Umbilical cord (tissue), 2 donors: ENCODE results near the gene TMEM79. TPM values are rescaled to one million over a fixed set of nuclear protein-coding genes. Genes with fewer than 3 reads are reported as not detected.

Source experiments
- DNase-seq: peaks from one replicate; pipeline ENCODE4 v3.0.0-alpha.2; 2015; ENCODE audit warnings: low spot score
- total RNA-seq: library from RNA; depleted of rRNA; stranded (reverse); fragments of >200 nt; gene quantifications from one replicate; pipeline ENCODE4 v1.2.3, GENCODE V29; 2014; ENCODE audit warnings: low replicate concordance; ENCODE audit not compliant: insufficient read depth

The TMEM79 gene
- total RNA-seq = 3.4 TPM

GRCh38 chr1:156284112-156284511, at the start of gene TMEM79:
Gene TMEM79, plus strand, starts transcription at chr1:156284325. Its CDS starts 902 bp downstream, at chr1:156285227.
- peak; percentile 45 for DNase-seq

DNA sequence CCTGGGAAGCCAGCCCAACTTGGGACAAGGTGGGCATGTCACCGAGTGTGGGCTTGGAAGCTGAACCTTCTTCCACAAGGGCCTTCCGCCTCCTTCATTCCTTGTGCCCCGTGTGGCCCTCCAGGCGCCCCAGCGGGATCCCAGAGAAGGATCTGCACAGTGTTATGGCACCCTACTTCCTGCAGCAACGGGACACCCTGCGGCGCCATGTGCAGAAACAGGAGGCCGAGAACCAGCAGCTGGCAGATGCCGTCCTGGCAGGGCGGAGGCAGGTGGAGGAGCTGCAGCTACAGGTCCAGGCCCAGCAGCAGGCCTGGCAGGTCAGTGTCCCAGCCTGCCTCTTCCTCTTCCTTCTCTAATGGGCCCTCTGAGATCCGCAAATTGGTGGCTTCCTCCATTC, 48.0 kb upstream of the TMEM79 start:
- no peak for DNase-seq

- no peak for DNase-seq
These were observed 45.9 kb upstream of the TMEM79 start for GRCh38 chr1:156238248-156238647.

DNA sequence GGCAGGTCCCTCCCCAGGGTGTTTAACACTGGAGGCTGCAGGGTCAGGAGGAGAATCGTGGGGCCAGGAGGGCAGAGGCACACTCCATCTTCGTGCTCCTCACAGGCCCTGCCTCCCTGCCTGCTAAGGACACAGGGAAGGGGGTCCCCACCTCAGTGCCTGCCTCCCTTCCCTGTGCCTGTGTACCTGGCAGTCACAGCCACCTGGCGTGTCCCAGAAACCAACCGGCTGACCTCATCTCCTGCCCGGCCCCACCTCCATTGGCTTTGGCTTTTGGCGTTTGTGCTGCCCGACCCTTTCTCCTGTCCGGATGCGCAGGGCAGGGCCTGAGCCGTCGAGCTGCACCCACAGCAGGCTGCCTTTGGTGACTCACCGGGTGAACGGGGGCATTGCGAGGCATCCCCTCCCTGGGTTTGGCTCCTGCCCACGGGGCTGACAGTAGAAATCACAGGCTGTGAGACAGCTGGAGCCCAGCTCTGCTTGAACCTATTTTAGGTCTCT, 42.8 kb upstream of the TMEM79 start:
- DNase-seq = no peak

DNA sequence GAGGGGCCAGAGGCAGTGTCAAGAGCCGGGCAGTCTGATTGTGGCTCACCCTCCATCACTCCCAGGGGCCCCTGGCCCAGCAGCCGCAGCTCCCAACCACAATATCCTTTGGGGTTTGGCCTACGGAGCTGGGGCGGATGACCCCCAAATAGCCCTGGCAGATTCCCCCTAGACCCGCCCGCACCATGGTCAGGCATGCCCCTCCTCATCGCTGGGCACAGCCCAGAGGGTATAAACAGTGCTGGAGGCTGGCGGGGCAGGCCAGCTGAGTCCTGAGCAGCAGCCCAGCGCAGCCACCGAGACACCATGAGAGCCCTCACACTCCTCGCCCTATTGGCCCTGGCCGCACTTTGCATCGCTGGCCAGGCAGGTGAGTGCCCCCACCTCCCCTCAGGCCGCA, 42.2 kb upstream of the TMEM79 start, which contains the start of gene BGLAP:
TSS of gene BGLAP (plus strand) at position 259 of the 400 bp plus-strand sequence. CDS start at position 307, 48 bp downstream.
- DNase-seq = no peak

GRCh38 chr1:156242738-156243137, 41.4 kb upstream of the TMEM79 start:
- DNase-seq = no peak

- DNase-seq = no peak
These were observed 40.0 kb upstream of the TMEM79 start for GRCh38 chr1:156244126-156244525.

GRCh38 chr1:156244712-156245111, 39.4 kb upstream of the TMEM79 start:
- no peak for DNase-seq

DNA sequence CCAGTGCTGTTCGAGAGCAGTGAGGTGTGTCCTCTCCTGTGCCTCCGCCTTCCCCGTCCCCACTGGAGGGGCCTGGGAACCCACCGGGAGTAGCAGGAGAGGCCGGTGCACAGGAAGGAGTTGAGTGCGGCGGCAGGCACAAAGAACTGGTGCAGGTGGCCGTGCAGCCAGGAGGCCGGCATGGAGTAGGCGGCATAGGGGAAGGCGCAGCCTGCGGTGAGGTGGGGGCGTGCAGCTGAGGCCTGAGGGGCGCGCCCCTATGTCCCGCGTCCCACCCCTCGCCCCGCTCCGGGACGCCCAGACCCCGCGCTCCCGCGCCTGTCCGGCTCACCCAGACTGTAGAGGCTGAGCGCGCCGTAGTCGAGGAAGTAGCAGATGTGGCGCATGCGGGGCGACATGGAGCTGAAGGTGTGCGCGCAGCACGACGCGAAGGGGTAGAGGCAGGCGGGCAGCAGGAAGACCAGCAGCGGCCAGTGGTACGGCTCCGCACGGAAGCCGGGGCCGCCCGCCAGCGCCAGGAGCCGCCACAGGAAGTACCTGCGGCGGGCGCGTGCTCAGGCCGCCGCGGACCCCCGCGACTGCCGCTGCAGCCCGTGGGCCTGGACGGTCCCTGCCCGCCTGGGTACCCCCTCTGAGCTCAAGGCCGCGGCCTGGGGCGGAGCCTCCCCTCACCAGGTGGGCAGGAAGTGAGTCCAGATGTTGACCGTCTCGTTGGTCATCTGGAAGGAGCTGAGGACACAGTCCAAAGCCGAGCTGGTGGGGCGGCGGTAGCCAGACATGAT, 38.5 kb upstream of the TMEM79 start:
- no peak for DNase-seq

GRCh38 chr1:156246241-156246780, 37.8 kb upstream of the TMEM79 start:
- no peak for DNase-seq

DNA sequence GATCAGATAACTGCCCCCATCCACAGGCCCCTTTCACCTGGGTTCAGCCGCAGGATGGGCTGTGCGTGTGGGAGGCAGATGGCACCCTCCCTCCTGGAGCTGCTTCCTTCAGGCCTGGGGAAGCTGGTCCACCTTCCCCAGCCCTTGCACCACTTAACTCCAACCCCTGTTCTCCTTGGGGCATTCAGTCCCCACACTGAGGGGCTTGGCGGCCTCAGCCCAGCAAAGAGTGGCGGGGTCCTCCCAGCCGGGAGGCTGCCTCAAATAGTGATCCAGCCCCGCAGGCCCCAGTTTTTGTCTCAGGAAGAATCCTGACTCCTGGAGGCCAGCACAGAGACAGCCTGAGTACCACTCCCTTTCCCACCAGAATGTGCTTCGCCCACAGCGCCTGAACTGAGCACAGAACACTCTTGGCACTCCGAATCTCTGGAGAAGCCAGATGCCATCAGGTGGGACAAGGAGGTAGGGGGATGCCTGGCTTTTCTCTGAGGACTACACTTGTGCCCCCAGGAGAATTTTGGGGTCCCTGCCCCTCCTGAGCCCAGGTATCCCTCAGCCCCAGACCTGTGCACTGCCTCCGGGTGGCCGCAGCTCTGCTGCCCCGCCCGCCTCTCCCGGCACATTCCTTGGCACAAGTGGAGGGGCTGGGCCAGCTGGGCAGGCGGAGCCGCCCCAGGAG, 37.2 kb upstream of the TMEM79 start:
- DNase-seq = no peak

DNA sequence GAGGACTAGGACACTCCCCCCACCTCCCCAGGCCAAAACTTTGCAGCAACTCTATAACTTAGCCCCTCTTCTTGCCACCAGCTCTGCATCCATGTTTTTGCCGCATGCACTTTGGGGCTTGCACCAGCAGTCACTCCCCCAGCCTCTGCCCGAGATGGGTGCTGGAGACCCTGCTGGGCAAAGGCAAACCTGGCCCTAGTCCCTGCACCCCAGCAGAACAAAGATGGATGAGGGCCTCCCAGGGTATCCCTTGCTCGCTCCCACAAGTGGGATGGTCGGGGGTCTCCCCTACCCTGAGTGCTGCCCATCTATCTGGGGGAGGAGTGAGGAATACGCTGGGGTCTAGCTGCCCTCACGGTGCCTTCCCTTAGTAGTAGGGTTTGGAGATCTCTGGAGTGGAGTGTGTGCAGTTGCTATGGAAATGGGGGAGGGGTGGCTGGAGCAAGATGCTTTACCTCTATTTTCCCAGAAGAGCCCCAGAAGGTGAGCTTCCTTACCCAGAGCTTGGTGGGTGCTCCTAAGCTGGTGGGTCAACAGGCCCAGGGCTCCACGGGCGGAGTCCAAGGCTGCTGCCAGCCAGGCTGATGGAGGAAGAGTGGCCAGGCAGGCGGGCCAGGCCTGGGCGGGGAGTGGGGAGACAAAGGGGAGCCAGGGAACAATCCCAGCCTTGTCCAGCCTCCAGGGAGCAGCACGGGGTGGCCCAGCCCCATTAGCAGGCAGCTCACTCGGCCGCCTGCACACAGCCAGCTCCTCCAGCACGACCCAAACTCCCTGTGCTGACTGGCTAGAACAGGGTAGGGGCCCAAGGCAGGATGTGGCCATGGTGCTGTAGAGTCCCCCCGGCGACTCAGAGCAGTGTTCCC, 36.4 kb upstream of the TMEM79 start, which contains the start of gene PAQR6:
TSS of gene PAQR6 (minus strand) at position 597 of the 863 bp plus-strand sequence. CDS start 1,325 bp downstream, outside the sequence.
- DNase-seq = no peak

GRCh38 chr1:156248323-156248683, 35.8 kb upstream of the TMEM79 start:
- DNase-seq = no peak

DNA sequence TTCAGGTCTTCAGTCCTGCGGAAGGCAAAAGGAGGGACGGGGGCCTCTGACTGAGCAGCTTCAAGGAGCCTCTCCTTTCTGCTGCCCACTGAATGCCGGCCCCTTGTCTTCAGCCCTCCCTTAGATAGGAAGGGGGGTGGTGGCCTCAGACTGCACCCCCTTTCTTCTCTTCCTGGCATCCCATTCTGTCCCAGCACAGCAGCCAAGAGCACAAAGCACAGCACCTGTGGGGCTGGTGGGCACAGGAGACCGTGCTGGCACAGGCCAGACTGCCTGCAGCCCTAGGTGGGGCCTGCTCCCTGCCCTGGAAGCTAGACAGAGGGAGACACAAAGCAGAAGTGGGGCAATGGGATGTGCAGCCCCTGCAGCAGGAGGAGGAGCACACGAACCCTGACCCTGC, 34.5 kb upstream of the TMEM79 start:
- no peak for DNase-seq

- DNase-seq = no peak
These were observed 32.6 kb upstream of the TMEM79 start for GRCh38 chr1:156251527-156251926.

DNA sequence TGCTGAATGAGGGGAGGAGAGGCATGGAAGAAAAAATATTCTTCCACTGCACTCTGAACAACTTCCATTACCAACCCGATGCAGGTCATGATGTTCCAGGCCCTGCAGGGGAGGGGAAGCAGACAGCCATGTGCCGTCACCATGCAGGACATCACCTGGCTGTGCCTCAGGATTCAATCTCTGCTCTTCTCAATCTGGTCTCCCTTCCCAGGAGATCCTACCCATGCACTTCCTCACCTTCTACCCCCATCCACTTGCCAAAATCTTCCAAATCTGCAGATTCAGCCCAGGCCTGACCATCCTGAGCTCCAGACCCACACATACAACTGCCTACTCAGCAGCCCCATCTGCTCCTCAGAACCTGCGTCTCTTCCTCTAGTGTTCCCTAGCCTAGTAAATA, 30.5 kb upstream of the TMEM79 start:
- no peak for DNase-seq

DNA sequence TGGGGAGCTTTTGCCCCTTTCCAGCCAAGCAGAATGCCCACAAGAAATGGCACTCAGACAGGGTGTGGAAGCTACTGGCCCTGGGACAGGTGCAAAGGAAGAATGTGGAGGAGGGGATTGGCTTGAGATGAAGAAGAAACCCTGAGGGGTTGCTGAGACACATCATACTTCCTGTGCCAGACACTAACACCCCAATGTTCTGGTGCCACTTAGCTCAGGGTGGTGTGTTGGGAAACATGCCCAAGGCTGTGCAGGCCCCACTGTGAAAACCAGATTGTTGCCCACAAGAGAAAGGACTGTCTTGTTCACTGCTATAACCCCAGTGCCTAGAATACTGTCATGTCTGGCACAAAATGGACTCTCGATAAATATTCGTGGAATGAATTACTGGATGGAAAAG, 26.4 kb upstream of the TMEM79 start:
- no peak for DNase-seq

DNA sequence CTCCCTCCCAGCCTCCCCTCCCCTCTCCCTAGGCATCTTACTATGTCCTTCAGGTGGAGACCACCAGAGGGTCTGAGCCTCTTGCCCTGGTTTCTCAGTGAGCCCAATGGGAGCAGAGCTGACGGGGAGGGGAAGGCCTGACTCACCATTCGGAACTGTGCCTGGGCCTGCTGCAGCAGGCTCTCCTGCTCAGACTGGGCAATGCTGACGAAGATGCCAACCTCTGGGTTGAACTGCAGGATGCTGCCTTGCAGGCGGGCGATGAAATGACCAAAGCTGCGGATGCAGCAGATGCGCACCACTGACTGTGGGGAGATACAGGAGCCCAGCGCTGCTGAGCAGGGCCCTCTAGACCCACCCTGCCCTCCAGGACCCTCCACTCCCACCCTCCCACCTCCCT, 25.3 kb upstream of the TMEM79 start:
- no peak for DNase-seq

DNA sequence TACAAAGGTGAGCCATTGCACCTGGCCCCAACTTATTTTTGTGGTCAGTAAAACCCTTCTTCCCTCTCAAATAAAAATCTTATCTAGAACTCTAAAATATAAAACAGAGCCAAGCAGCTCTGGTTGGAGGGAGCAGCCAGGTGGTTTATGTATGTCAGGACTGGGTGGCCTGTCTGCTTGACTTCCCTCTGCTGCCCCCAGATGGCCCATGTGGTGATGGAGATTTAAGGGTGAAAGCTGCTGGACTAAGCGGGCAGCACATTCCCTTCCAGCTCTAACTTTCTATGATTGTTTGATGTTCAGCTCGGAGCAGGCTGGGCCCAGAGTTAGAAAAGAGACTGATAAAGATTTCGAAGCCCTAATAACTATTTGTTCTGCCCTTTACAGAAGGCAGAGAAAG, 24.3 kb upstream of the TMEM79 start:
- DNase-seq = no peak

GRCh38 chr1:156260896-156261295, 23.2 kb upstream of the TMEM79 start:
- no peak for DNase-seq

- DNase-seq = no peak
These were observed 21.5 kb upstream of the TMEM79 start for GRCh38 chr1:156262461-156263287.
